GM23338 (cell line): ENCODE measurements around the gene BRPF3.

Experiments
- CTCF ChIP-seq, 2 experiments: fragments of 200-600 bp in 1 of 2; sonication (generic) in 1 of 2; conservative IDR thresholded peaks; 2 replicates each; pipeline versions ENCODE4 v1.5.1 to v1.6.1; 2016 to 2017; ENCODE audit warnings: antibody characterized with exemption in 2 of 2, low read depth in 2 of 2, mild to moderate bottlenecking in 2 of 2, moderate library complexity in 1 of 2
- EZH2 ChIP-seq: fragments of 200-600 bp; sonication (generic); IDR thresholded peaks from one replicate; pipeline ENCODE4 v1.8.0; 2017; ENCODE audit warnings: antibody characterized with exemption, mild to moderate bottlenecking, low read depth; ENCODE audit not compliant: unreplicated experiment
- EZH2phosphoT487 ChIP-seq: fragments of 200-600 bp; sonication (generic); IDR thresholded peaks from one replicate; pipeline ENCODE4 v1.8.1; 2018; ENCODE audit warnings: antibody characterized with exemption; ENCODE audit not compliant: unreplicated experiment
- JUNB ChIP-seq: IDR thresholded peaks from one replicate; pipeline ENCODE4 v1.6.1; 2016; ENCODE audit warnings: antibody characterized with exemption; ENCODE audit not compliant: unreplicated experiment
- POLR2AphosphoS5 ChIP-seq: IDR thresholded peaks from 2 replicates; pipeline ENCODE4 v1.6.1; 2016; ENCODE audit warnings: antibody characterized with exemption, low read depth
- REST ChIP-seq: IDR thresholded peaks from one replicate; pipeline ENCODE4 v1.6.1; 2018; ENCODE audit warnings: antibody characterized with exemption; ENCODE audit not compliant: unreplicated experiment
- STAT1 ChIP-seq: IDR thresholded peaks from one replicate; pipeline ENCODE4 v1.6.1; 2016; ENCODE audit warnings: antibody characterized with exemption; ENCODE audit not compliant: unreplicated experiment

DNA sequence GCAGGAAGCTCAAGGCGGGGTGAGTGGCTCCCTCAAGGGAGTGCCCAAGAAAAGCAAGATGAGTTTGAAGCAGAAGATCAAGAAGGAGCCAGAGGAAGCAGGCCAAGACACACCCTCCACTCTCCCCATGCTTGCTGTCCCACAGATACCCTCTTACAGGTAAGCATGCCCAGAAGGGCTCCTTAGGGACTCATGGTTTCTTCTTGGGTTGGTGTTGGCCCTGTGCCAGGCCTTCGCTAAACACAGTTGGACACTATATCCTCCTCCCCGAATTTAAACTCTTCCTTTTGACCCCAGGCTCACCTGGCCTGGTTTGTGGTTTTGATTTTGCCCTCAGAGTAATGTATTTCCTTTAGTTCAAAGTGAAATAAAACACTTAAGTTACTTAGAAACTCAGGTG, 5.1 kb downstream of the BRPF3 start:
- TF ChIP-seq CTCF (conservative IDR thresholded peaks at IDR 0.05; ENCODE audit: low read depth in 2 of 2) (no peak), EZH2phosphoT487 (no peak), JUNB (no peak), EZH2 (no peak), POLR2AphosphoS5 (no peak), REST (no peak), STAT1 (no peak)
